ENCODE measurements around the gene ARPC5L. TPM values are rescaled to one million over a fixed set of nuclear protein-coding genes. Genes with fewer than 3 reads are reported as not detected.
A peak's percentile ranks its signal among the peaks of the same experiment; 100 is the strongest.

The ARPC5L gene
- total and polyA plus RNA-seq, 10 donors: 33.6 to 75.3 (median 48.3) TPM

DNA sequence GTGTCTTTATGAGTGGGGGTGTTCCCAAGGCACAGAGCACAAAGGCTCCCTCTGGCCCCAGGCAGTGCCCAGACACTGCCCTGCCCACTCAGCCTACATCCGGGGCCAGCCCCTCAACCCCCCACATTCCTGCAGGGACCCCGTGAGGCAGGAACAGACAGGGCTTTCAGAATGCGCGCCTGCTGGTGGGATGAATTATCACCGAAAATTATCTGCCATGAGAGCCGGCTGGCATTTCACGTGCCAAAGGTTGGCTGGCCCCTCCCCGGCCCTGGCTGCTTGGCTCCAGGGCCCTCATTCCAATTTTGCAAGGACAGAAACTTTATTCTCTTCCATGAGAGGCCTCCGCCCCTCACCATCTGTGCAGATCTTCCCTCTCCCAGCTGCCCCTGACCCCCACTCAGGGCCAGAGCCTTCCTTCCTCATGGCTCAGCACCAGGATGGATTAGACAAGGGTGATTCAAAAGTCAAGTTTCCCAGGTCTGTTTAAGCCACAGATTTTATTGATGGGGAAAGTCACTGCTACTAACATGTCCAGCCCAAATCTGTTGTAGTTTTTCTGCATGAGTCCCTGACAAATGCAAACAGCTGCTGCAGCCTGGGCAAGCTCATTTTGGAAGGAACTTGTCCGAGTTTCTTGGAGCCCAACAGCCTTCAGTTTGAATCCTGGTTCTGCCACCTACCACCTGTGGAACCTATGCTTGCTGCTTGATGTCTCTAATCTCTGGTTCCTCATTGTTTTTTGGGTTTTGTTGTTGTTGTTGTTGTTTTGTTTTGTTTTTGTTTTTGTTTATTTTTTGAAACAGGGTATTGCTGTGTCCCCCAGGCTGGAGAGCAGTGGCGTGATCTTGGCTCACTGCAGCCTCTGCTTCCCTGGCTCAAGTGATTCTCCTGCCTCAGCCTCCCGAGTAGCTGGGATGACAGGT, 41.0 kb upstream of the ARPC5L start:
- H3K9me3 ChIP-seq: no peaks in the 10 kb centered on the region

GRCh38 chr9:124828489-124829333, 33.2 kb upstream of the ARPC5L start:
- no peak overlapping the region for H3K4me3 ChIP-seq
- TF ChIP-seq POLR2AphosphoS5 (IDR thresholded peaks at IDR 0.05) (no peak), POLR2A (IDR thresholded peaks at IDR 0.05) (no peak)
- TF ChIP-seq, protein P1, sequence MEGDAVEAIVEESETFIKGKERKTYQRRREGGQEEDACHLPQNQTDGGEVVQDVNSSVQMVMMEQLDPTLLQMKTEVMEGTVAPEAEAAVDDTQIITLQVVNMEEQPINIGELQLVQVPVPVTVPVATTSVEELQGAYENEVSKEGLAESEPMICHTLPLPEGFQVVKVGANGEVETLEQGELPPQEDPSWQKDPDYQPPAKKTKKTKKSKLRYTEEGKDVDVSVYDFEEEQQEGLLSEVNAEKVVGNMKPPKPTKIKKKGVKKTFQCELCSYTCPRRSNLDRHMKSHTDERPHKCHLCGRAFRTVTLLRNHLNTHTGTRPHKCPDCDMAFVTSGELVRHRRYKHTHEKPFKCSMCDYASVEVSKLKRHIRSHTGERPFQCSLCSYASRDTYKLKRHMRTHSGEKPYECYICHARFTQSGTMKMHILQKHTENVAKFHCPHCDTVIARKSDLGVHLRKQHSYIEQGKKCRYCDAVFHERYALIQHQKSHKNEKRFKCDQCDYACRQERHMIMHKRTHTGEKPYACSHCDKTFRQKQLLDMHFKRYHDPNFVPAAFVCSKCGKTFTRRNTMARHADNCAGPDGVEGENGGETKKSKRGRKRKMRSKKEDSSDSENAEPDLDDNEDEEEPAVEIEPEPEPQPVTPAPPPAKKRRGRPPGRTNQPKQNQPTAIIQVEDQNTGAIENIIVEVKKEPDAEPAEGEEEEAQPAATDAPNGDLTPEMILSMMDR (IDR thresholded peaks at IDR 0.05 in 8 of 11, conservative IDR thresholded peaks at IDR 0.05 in 3 of 11): no peak
- no peak for DNase-seq
- WGBS, 5 donors: 22 to 42% (median 32%) methylated on average over 2 of the region's 2 CpGs
- no peaks in the 10 kb centered on the region for H3K36me3 ChIP-seq
- H3K9me3 ChIP-seq: no peaks in the 10 kb centered on the region
- intact Hi-C loops (cut with DNase I; ENCODE audit: low total_unique reads): no loop called here
- peaks cover 3 to 26% (median 15%) of the 10 kb centered on the region in 6 donors for H3K4me1 ChIP-seq
- no peaks in the 10 kb centered on the region for H3K27me3 ChIP-seq (replicated peaks in 1 of 7)
- H3K27ac ChIP-seq: no peak overlapping the region

More for the DNA sequence above, 41.0 kb upstream of the ARPC5L start:
- Histone ChIP-seq H3K27me3 (replicated peaks in 1 of 7) (no peaks in the 10 kb centered on the region), H3K4me3 (no peak overlapping the region), H3K4me1 (peaks cover 0 to 39% (median 20%) of the 10 kb centered on the region in 6 donors), H3K27ac (peak overlapping the region in 7 of 8 donors; percentile 32 to 83 (median 77)), H3K36me3 (no peaks in the 10 kb centered on the region)
- peak; percentile 43 to 77 (median 68) for TF ChIP-seq POLR2AphosphoS5 (IDR thresholded peaks at IDR 0.05)
- TF ChIP-seq, protein P1 (IDR thresholded peaks at IDR 0.05 in 8 of 11, conservative IDR thresholded peaks at IDR 0.05 in 3 of 11): peak in 4 of 11 experiments; percentile 18 to 48 (median 27)
- TF ChIP-seq POLR2A (IDR thresholded peaks at IDR 0.05): no peak
- intact Hi-C loops (cut with DNase I; ENCODE audit: low total_unique reads): no loop called here
- 74 to 80% (median 75%) methylated on average over 12 of the region's 12 CpGs for WGBS, 5 donors
- DNase-seq: no peak

- Histone ChIP-seq H3K4me3 (no peak overlapping the region), H3K9me3 (no peaks in the 10 kb centered on the region), H3K4me1 (peaks cover 3 to 26% (median 15%) of the 10 kb centered on the region in 6 donors), H3K27ac (no peak overlapping the region), H3K36me3 (no peaks in the 10 kb centered on the region), H3K27me3 (replicated peaks in 1 of 7) (no peaks in the 10 kb centered on the region)
- no peak for DNase-seq
- TF ChIP-seq POLR2A (IDR thresholded peaks at IDR 0.05) (no peak), POLR2AphosphoS5 (IDR thresholded peaks at IDR 0.05) (no peak)
- TF ChIP-seq, protein P1 (IDR thresholded peaks at IDR 0.05 in 8 of 11, conservative IDR thresholded peaks at IDR 0.05 in 3 of 11): no peak
- intact Hi-C loops (cut with DNase I; ENCODE audit: low total_unique reads): no loop called here
- 55 to 75% (median 62%) methylated on average over 5 of the region's 5 CpGs for WGBS, 5 donors
Observed at GRCh38 chr9:124829334-124829669, 32.6 kb upstream of the ARPC5L start.

Data from spleen (tissue), 11 donors.